Measurements from ENCODE around the gene S100A8.

DNA sequence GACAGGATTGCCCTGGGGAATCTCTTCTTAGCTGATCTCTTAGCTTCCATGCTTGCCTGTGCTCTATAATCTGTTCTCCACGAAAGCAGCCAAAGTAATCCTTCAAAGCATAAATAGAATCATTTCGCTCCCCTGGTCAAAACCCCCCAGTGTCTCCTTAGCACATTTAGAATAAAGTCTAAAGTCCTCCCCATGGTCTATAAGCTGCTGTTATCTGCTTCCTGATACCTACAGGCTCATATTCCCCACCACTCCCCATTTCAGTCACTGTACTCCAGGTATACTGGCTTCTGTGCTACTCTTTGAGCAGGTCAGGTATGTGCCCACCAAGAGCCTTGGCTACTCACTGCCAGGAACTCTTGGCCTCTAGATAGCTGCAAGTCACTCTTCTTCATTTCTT is 18.3 kb downstream of the S100A8 start:
- TF ChIP-seq, protein P1, sequence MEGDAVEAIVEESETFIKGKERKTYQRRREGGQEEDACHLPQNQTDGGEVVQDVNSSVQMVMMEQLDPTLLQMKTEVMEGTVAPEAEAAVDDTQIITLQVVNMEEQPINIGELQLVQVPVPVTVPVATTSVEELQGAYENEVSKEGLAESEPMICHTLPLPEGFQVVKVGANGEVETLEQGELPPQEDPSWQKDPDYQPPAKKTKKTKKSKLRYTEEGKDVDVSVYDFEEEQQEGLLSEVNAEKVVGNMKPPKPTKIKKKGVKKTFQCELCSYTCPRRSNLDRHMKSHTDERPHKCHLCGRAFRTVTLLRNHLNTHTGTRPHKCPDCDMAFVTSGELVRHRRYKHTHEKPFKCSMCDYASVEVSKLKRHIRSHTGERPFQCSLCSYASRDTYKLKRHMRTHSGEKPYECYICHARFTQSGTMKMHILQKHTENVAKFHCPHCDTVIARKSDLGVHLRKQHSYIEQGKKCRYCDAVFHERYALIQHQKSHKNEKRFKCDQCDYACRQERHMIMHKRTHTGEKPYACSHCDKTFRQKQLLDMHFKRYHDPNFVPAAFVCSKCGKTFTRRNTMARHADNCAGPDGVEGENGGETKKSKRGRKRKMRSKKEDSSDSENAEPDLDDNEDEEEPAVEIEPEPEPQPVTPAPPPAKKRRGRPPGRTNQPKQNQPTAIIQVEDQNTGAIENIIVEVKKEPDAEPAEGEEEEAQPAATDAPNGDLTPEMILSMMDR (conservative IDR thresholded peaks at IDR 0.05): no peak
- no peak for TF ChIP-seq ZFX (IDR thresholded peaks at IDR 0.05)

Measured in C4-2B (cell line).